ENCODE results near the gene LRIG2.

GRCh38 chr1:113027007-113027406 lies 46.0 kb upstream of the LRIG2 start:
- TF ChIP-seq CTCF (conservative IDR thresholded peaks at IDR 0.05; ENCODE audit: low read depth, low read length) (no peak), MAZ (IDR thresholded peaks at IDR 0.05; ENCODE audit: borderline replicate concordance, low read depth, low read length) (no peak), POLR2A (IDR thresholded peaks at IDR 0.05; ENCODE audit: low read depth, low read length) (no peak), USF2 (IDR thresholded peaks at IDR 0.05; ENCODE audit: low read depth, low read length) (no peak), RFX5 (IDR thresholded peaks at IDR 0.05; ENCODE audit: low read depth, low read length) (no peak), MXI1 (IDR thresholded peaks at IDR 0.05; ENCODE audit: borderline replicate concordance, low read depth, low read length) (no peak), FOS (IDR thresholded peaks at IDR 0.05; ENCODE audit: low read depth, low read length) (no peak), BHLHE40 (IDR thresholded peaks at IDR 0.05; ENCODE audit: low read depth, low read length) (no peak), ELK1 (IDR thresholded peaks at IDR 0.05; ENCODE audit: borderline replicate concordance, low read depth, low read length) (no peak), MAFK (IDR thresholded peaks at IDR 0.05; ENCODE audit: low read depth, low read length) (no peak), CEBPB (IDR thresholded peaks at IDR 0.05; ENCODE audit: low read depth, low read length) (no peak), SMC3 (IDR thresholded peaks at IDR 0.05; ENCODE audit: low read depth, low read length) (no peak)

All from IMR-90 (cell line).